ENCODE data around the gene GRAMD1A.

Gene GRAMD1A

GRCh38 chr19:35058370-35058769, 58.2 kb downstream of the GRAMD1A start:
- TF ChIP-seq CTCF (IDR thresholded peaks at IDR 0.05; ENCODE audit: low read depth, low read length), result no peak
- in situ Hi-C loops (cut with HindIII; ENCODE audit: low sequenced_read_pairs), result no loop called here
- no peak overlapping the region for H3K4me3 ChIP-seq (ENCODE audit: low read depth, low read length)
- no peak for DNase-seq (ENCODE audit: low read depth, low spot score)

- no peak overlapping the region for H3K4me3 ChIP-seq (ENCODE audit: low read depth, low read length)
- no peak for DNase-seq (ENCODE audit: low read depth, low spot score)
Observed at GRCh38 chr19:35059006-35059798, 59.1 kb downstream of the GRAMD1A start.

GRCh38 chr19:35059799-35060091, 59.6 kb downstream of the GRAMD1A start:
- TF ChIP-seq CTCF (IDR thresholded peaks at IDR 0.05; ENCODE audit: low read depth, low read length), result no peak
- in situ Hi-C loops (cut with HindIII; ENCODE audit: low sequenced_read_pairs), result no loop called here
- DNase-seq (ENCODE audit: low read depth, low spot score), result no peak
- no peak overlapping the region for H3K4me3 ChIP-seq (ENCODE audit: low read depth, low read length)

More at GRCh38 chr19:35059006-35059798, 59.1 kb downstream of the GRAMD1A start:
- in situ Hi-C loops (cut with HindIII; ENCODE audit: low sequenced_read_pairs), result no loop called here
- TF ChIP-seq CTCF (IDR thresholded peaks at IDR 0.05; ENCODE audit: low read depth, low read length), result no peak

GRCh38 chr19:35060160-35060855, 60.2 kb downstream of the GRAMD1A start:
- H3K4me3 ChIP-seq (ENCODE audit: low read depth, low read length), result no peak overlapping the region
- TF ChIP-seq CTCF (IDR thresholded peaks at IDR 0.05; ENCODE audit: low read depth, low read length), result no peak
- no peak for DNase-seq (ENCODE audit: low read depth, low spot score)
- in situ Hi-C loops (cut with HindIII; ENCODE audit: low sequenced_read_pairs), result no loop called here

- DNase-seq (ENCODE audit: low read depth, low spot score), result no peak
- no peak for TF ChIP-seq CTCF (IDR thresholded peaks at IDR 0.05; ENCODE audit: low read depth, low read length)
- in situ Hi-C loops (cut with HindIII; ENCODE audit: low sequenced_read_pairs), result no loop called here
- H3K4me3 ChIP-seq (ENCODE audit: low read depth, low read length), result no peak overlapping the region
Observed at GRCh38 chr19:35061583-35062373, 61.7 kb downstream of the GRAMD1A start.

GRCh38 chr19:35062942-35063341, 62.8 kb downstream of the GRAMD1A start:
- DNase-seq (ENCODE audit: low read depth, low spot score), result no peak
- no peak for TF ChIP-seq CTCF (IDR thresholded peaks at IDR 0.05; ENCODE audit: low read depth, low read length)
- in situ Hi-C loops (cut with HindIII; ENCODE audit: low sequenced_read_pairs), result no loop called here
- H3K4me3 ChIP-seq (ENCODE audit: low read depth, low read length), result no peak overlapping the region

Data from astrocyte of the spinal cord (primary cell).